H9 (cell line): ENCODE results near the gene MARS1. TPM values are rescaled to one million over a fixed set of nuclear protein-coding genes. Genes with fewer than 3 reads are reported as not detected.

Experiments used
- DNase-seq: peaks from one replicate; pipeline ENCODE4 v3.0.0-alpha.2; 2017
- H2AFZ ChIP-seq: one replicate; pipeline ENCODE4 v1.6.1; 2013; ENCODE audit warnings: mild to moderate bottlenecking, low read length, control low read depth, moderate library complexity
- H2AK5ac ChIP-seq: 2 replicates; pipeline ENCODE4 v1.6.1; 2013; ENCODE audit warnings: low read length, control low read depth, mixed read lengths; ENCODE audit not compliant: insufficient read length
- H2BK120ac ChIP-seq: one replicate; pipeline ENCODE4 v1.6.1; 2013; ENCODE audit warnings: low read depth, mild to moderate bottlenecking, low read length, control low read depth, inconsistent platforms; ENCODE audit not compliant: poor library complexity, severe bottlenecking
- H2BK12ac ChIP-seq: 2 replicates; pipeline ENCODE4 v1.6.1; 2013; ENCODE audit warnings: low read length, control low read depth, mixed read lengths, low read depth; ENCODE audit not compliant: insufficient read length
- H2BK15ac ChIP-seq: 2 replicates; pipeline ENCODE4 v1.6.1; 2013; ENCODE audit warnings: low read depth, low read length, control low read depth
- H2BK20ac ChIP-seq: one replicate; pipeline ENCODE4 v1.6.1; 2013; ENCODE audit warnings: low read depth, mild to moderate bottlenecking, low read length, control low read depth, inconsistent platforms; ENCODE audit not compliant: poor library complexity, severe bottlenecking
- H2BK5ac ChIP-seq: 2 replicates; pipeline ENCODE4 v1.6.1; 2013; ENCODE audit warnings: low read length, control low read depth, mixed read lengths; ENCODE audit not compliant: insufficient read length
- H3K14ac ChIP-seq: 2 replicates; pipeline ENCODE4 v1.6.1; 2013; ENCODE audit warnings: low read length, control low read depth; ENCODE audit not compliant: insufficient read depth
- H3K18ac ChIP-seq: 2 replicates; pipeline ENCODE4 v1.6.1; 2013; ENCODE audit warnings: low read depth, mild to moderate bottlenecking, mixed read lengths, low read length, control low read depth; ENCODE audit not compliant: insufficient read length
- H3K23ac ChIP-seq: 2 replicates; pipeline ENCODE4 v1.6.1; 2013; ENCODE audit warnings: low read length, control low read depth, mixed read lengths, low read depth; ENCODE audit not compliant: insufficient read length
- H3K23me2 ChIP-seq: 2 replicates; pipeline ENCODE4 v1.6.1; 2013; ENCODE audit warnings: low read depth, mild to moderate bottlenecking, mixed read lengths, low read length, control low read depth; ENCODE audit not compliant: insufficient read length, poor library complexity, severe bottlenecking
- H3K27ac ChIP-seq: 2 replicates; pipeline ENCODE4 v1.5.1; 2013; ENCODE audit warnings: low read length, control low read depth, mixed read lengths, low read depth; ENCODE audit not compliant: insufficient read length
- H3K27me3 ChIP-seq: 2 replicates; pipeline ENCODE4 v1.6.1; 2013; ENCODE audit warnings: low read length, control low read depth, inconsistent platforms; ENCODE audit not compliant: insufficient read depth
- H3K4ac ChIP-seq: 2 replicates; pipeline ENCODE4 v1.6.1; 2013; ENCODE audit warnings: low read depth, mild to moderate bottlenecking, control low read depth, inconsistent platforms, low read length, moderate library complexity
- H3K4me1 ChIP-seq: 2 replicates; pipeline ENCODE4 v1.6.1; 2013; ENCODE audit warnings: low read length, control low read depth, inconsistent platforms; ENCODE audit not compliant: insufficient read depth
- H3K4me2 ChIP-seq: 2 replicates; pipeline ENCODE4 v1.6.1; 2013; ENCODE audit warnings: low read length, control low read depth, mixed read lengths; ENCODE audit not compliant: insufficient read length, insufficient read depth
- H3K56ac ChIP-seq: 2 replicates; pipeline ENCODE4 v1.6.1; 2013; ENCODE audit warnings: low read depth, mild to moderate bottlenecking, mixed read lengths, low read length, control low read depth; ENCODE audit not compliant: insufficient read length
- H3K79me1 ChIP-seq: 2 replicates; pipeline ENCODE4 v1.6.1; 2013; ENCODE audit warnings: low read depth, mild to moderate bottlenecking, moderate library complexity, low read length, control low read depth, inconsistent platforms; ENCODE audit not compliant: insufficient read depth, poor library complexity, severe bottlenecking
- H3K79me2 ChIP-seq: 2 replicates; pipeline ENCODE4 v1.6.1; 2013; ENCODE audit warnings: low read length, control low read depth, inconsistent platforms; ENCODE audit not compliant: insufficient read depth
- H3K9ac ChIP-seq: 2 replicates; pipeline ENCODE4 v1.6.1; 2013; ENCODE audit warnings: low read length, control low read depth, mixed read lengths; ENCODE audit not compliant: insufficient read length; ENCODE audit errors: extremely low read depth
- H3K9me3 ChIP-seq: one replicate; pipeline ENCODE4 v1.6.1; 2013; ENCODE audit warnings: low read depth, low read length, inconsistent platforms; ENCODE audit not compliant: control insufficient read depth
- H3T11ph ChIP-seq: one replicate; pipeline ENCODE4 v1.6.1; 2013; ENCODE audit warnings: mild to moderate bottlenecking, low read length, control low read depth, inconsistent platforms
- H4K20me1 ChIP-seq: one replicate; pipeline ENCODE4 v1.6.1; 2013; ENCODE audit not compliant: control insufficient read depth, insufficient read length, insufficient read depth
- H4K5ac ChIP-seq: 2 replicates; pipeline ENCODE4 v1.6.1; 2013; ENCODE audit warnings: low read depth, mild to moderate bottlenecking, mixed read lengths, low read length, control low read depth; ENCODE audit not compliant: insufficient read length
- H4K8ac ChIP-seq: replicated peaks from 2 replicates; pipeline ENCODE4 v1.6.1; 2013; ENCODE audit warnings: low read length, control low read depth, mixed read lengths, low read depth; ENCODE audit not compliant: insufficient read length
- H4K91ac ChIP-seq: 2 replicates; pipeline ENCODE4 v1.6.1; 2013; ENCODE audit warnings: low read depth, mild to moderate bottlenecking, moderate library complexity, mixed read lengths, low read length, control low read depth; ENCODE audit not compliant: insufficient read length
- H3K27ac Mint-ChIP-seq, 3 experiments: 2 replicates in 2 of 3; 3 replicates in 1 of 3; pipeline ENCODE4 v1.8.0; 2020 to 2021; ENCODE audit warnings: mixed read lengths in 3 of 3, mild to moderate bottlenecking in 1 of 3, moderate library complexity in 1 of 3
- H3K27me3 Mint-ChIP-seq: 2 replicates; pipeline ENCODE4 v1.8.0; 2021; ENCODE audit warnings: low read depth, mild to moderate bottlenecking, moderate library complexity, mixed read lengths
- H3K36me3 Mint-ChIP-seq, 3 experiments: 2 replicates in 2 of 3; 3 replicates in 1 of 3; pipeline ENCODE4 v1.8.0; 2020 to 2021; ENCODE audit warnings: low read depth in 3 of 3, mixed read lengths in 3 of 3; ENCODE audit not compliant: insufficient read depth in 1 of 3
- H3K4me1 Mint-ChIP-seq, 2 experiments: 2 replicates each; pipeline ENCODE4 v1.8.0; 2020; ENCODE audit warnings: mixed read lengths in 2 of 2
- H3K4me3 Mint-ChIP-seq, 2 experiments: 2 replicates in 1 of 2; 3 replicates in 1 of 2; pipeline ENCODE4 v1.8.0; 2020 to 2021; ENCODE audit warnings: mild to moderate bottlenecking in 2 of 2, mixed read lengths in 2 of 2, moderate library complexity in 1 of 2
- H3K9me3 Mint-ChIP-seq, 2 experiments: 2 replicates in 1 of 2; 3 replicates in 1 of 2; pipeline ENCODE4 v1.8.0; 2020; ENCODE audit warnings: mild to moderate bottlenecking in 2 of 2, mixed read lengths in 2 of 2, moderate library complexity in 1 of 2
- CTCF ChIP-seq: fragments of 200-600 bp; sonication (generic); conservative IDR thresholded peaks from 3 replicates; pipeline ENCODE4 v1.8.0; 2021; ENCODE audit warnings: antibody characterized with exemption, mild to moderate bottlenecking
- WGBS: extraction: QIAGEN DNeasy Blood & Tissue Kit; methylation state at CpG from one replicate; pipeline ENCODE4 v1.1.7; 2013; ENCODE audit warnings: missing lambda C conversion rate, low lambda C conversion rate, mixed read lengths; ENCODE audit not compliant: insufficient read length; ENCODE audit errors: extremely low coverage; 5-methylcytosine and 5-hydroxymethylcytosine counted together
- total RNA-seq: library from RNA; stranded (reverse); gene quantifications from 2 replicates; pipeline ENCODE4 v1.2.1, GENCODE V29; 2021

Gene MARS1
- total RNA-seq, 1 experiment from 2014 or later, result 368 TPM

DNA sequence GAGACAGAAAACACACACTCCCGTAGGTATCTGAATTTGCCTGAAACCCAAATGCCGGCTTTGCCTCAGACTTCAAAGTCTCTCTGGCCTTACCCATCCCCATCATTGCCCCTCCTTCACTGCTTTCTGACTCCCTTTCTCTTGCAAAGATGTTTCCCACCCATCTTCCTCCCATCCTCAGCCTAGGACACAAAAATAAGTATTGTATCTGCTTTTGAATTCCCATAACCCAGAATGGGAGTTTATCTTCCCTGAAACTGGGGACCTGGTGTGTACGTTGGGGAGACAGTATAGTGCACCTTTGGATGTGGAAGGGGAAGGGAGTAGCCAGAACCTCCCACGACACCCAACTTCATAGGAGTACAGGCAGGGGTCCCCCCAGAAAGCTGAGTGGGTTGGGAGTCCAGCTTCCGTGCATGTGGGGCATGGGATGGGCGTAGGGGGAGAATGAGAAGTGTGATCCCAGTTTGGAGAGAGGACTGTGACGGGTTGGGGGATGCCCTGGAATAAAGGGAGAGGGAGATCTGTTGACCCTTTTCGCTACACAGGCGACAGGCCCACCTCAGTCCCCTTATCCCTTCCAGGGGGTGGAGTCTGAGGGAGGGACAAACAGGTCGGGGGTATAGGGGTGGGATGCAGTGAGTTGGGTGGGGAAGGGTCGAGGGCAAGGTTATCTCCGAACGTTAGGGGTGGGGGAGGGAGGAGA lies 61.5 kb downstream of the MARS1 start:
- no peak for DNase-seq
- Histone ChIP-seq H3K4ac (no peak overlapping the region), H3K9me3 (no peaks in the 10 kb centered on the region), H4K8ac (no peak overlapping the region), H4K20me1 (no peaks in the 10 kb centered on the region), H3K4me2 (peak overlapping the region; percentile 56), H3T11ph (no peak overlapping the region), H2AK5ac (no peak overlapping the region), H3K56ac (no peak overlapping the region), H3K23me2 (peaks cover 16% of the 10 kb centered on the region), H3K9ac (no peak overlapping the region), H2BK12ac (no peak overlapping the region), H2AFZ (no peak overlapping the region), H3K14ac (no peak overlapping the region), H3K4me1 (peaks cover 11% of the 10 kb centered on the region), H4K91ac (no peak overlapping the region), H3K27ac (no peak overlapping the region), H3K79me2 (no peaks in the 10 kb centered on the region; the same call in 1 of the 2 replicates), H4K5ac (no peak overlapping the region), H3K27me3 (no peaks in the 10 kb centered on the region; the same call in 1 of the 2 replicates), H3K18ac (no peak overlapping the region), H2BK5ac (no peak overlapping the region), H2BK120ac (no peak overlapping the region), H2BK15ac (no peak overlapping the region), H3K79me1 (peaks cover 14% of the 10 kb centered on the region), H3K23ac (no peak overlapping the region), H2BK20ac (no peak overlapping the region)
- H3K27me3 Mint-ChIP-seq, result peaks cover 22% of the 10 kb centered on the region
- H3K9me3 Mint-ChIP-seq, result no peaks in the 10 kb centered on the region
- no CpG with 5 or more reads among the region's 13 CpGs for WGBS
- peaks cover 51 to 65% of the 10 kb centered on the region in 2 experiments for H3K4me1 Mint-ChIP-seq
- no peak for TF ChIP-seq CTCF
- peaks cover 3 to 11% (median 10%) of the 10 kb centered on the region in 3 experiments; a peak in 5 of 7 replicates for H3K36me3 Mint-ChIP-seq
- peak overlapping the region in 2 of 3 experiments; percentile 0 to 66; a peak in 1 of 7 replicates for H3K27ac Mint-ChIP-seq
- peak overlapping the region; percentile 84 to 89 for H3K4me3 Mint-ChIP-seq
